H9 (cell line): Measurements from ENCODE around the gene TXNDC5. TPM values are rescaled to one million over a fixed set of nuclear protein-coding genes. Genes with fewer than 3 reads are reported as not detected.

Source experiments
- DNase-seq: peaks from one replicate; pipeline ENCODE4 v3.0.0-alpha.2; 2017
- H2AFZ ChIP-seq: one replicate; pipeline ENCODE4 v1.6.1; 2013; ENCODE audit warnings: mild to moderate bottlenecking, low read length, control low read depth, moderate library complexity
- H2AK5ac ChIP-seq: 2 replicates; pipeline ENCODE4 v1.6.1; 2013; ENCODE audit warnings: low read length, control low read depth, mixed read lengths; ENCODE audit not compliant: insufficient read length
- H2BK120ac ChIP-seq: one replicate; pipeline ENCODE4 v1.6.1; 2013; ENCODE audit warnings: low read depth, mild to moderate bottlenecking, low read length, control low read depth, inconsistent platforms; ENCODE audit not compliant: poor library complexity, severe bottlenecking
- H2BK12ac ChIP-seq: 2 replicates; pipeline ENCODE4 v1.6.1; 2013; ENCODE audit warnings: low read length, control low read depth, mixed read lengths, low read depth; ENCODE audit not compliant: insufficient read length
- H2BK15ac ChIP-seq: 2 replicates; pipeline ENCODE4 v1.6.1; 2013; ENCODE audit warnings: low read depth, low read length, control low read depth
- H2BK20ac ChIP-seq: one replicate; pipeline ENCODE4 v1.6.1; 2013; ENCODE audit warnings: low read depth, mild to moderate bottlenecking, low read length, control low read depth, inconsistent platforms; ENCODE audit not compliant: poor library complexity, severe bottlenecking
- H2BK5ac ChIP-seq: 2 replicates; pipeline ENCODE4 v1.6.1; 2013; ENCODE audit warnings: low read length, control low read depth, mixed read lengths; ENCODE audit not compliant: insufficient read length
- H3K14ac ChIP-seq: 2 replicates; pipeline ENCODE4 v1.6.1; 2013; ENCODE audit warnings: low read length, control low read depth; ENCODE audit not compliant: insufficient read depth
- H3K18ac ChIP-seq: 2 replicates; pipeline ENCODE4 v1.6.1; 2013; ENCODE audit warnings: low read depth, mild to moderate bottlenecking, mixed read lengths, low read length, control low read depth; ENCODE audit not compliant: insufficient read length
- H3K23ac ChIP-seq: 2 replicates; pipeline ENCODE4 v1.6.1; 2013; ENCODE audit warnings: low read length, control low read depth, mixed read lengths, low read depth; ENCODE audit not compliant: insufficient read length
- H3K23me2 ChIP-seq: 2 replicates; pipeline ENCODE4 v1.6.1; 2013; ENCODE audit warnings: low read depth, mild to moderate bottlenecking, mixed read lengths, low read length, control low read depth; ENCODE audit not compliant: insufficient read length, poor library complexity, severe bottlenecking
- H3K27ac ChIP-seq: 2 replicates; pipeline ENCODE4 v1.5.1; 2013; ENCODE audit warnings: low read length, control low read depth, mixed read lengths, low read depth; ENCODE audit not compliant: insufficient read length
- H3K27me3 ChIP-seq: 2 replicates; pipeline ENCODE4 v1.6.1; 2013; ENCODE audit warnings: low read length, control low read depth, inconsistent platforms; ENCODE audit not compliant: insufficient read depth
- H3K4ac ChIP-seq: 2 replicates; pipeline ENCODE4 v1.6.1; 2013; ENCODE audit warnings: low read depth, mild to moderate bottlenecking, control low read depth, inconsistent platforms, low read length, moderate library complexity
- H3K4me1 ChIP-seq: 2 replicates; pipeline ENCODE4 v1.6.1; 2013; ENCODE audit warnings: low read length, control low read depth, inconsistent platforms; ENCODE audit not compliant: insufficient read depth
- H3K4me2 ChIP-seq: 2 replicates; pipeline ENCODE4 v1.6.1; 2013; ENCODE audit warnings: low read length, control low read depth, mixed read lengths; ENCODE audit not compliant: insufficient read length, insufficient read depth
- H3K56ac ChIP-seq: 2 replicates; pipeline ENCODE4 v1.6.1; 2013; ENCODE audit warnings: low read depth, mild to moderate bottlenecking, mixed read lengths, low read length, control low read depth; ENCODE audit not compliant: insufficient read length
- H3K79me1 ChIP-seq: 2 replicates; pipeline ENCODE4 v1.6.1; 2013; ENCODE audit warnings: low read depth, mild to moderate bottlenecking, moderate library complexity, low read length, control low read depth, inconsistent platforms; ENCODE audit not compliant: insufficient read depth, poor library complexity, severe bottlenecking
- H3K79me2 ChIP-seq: 2 replicates; pipeline ENCODE4 v1.6.1; 2013; ENCODE audit warnings: low read length, control low read depth, inconsistent platforms; ENCODE audit not compliant: insufficient read depth
- H3K9ac ChIP-seq: 2 replicates; pipeline ENCODE4 v1.6.1; 2013; ENCODE audit warnings: low read length, control low read depth, mixed read lengths; ENCODE audit not compliant: insufficient read length; ENCODE audit errors: extremely low read depth
- H3K9me3 ChIP-seq: one replicate; pipeline ENCODE4 v1.6.1; 2013; ENCODE audit warnings: low read depth, low read length, inconsistent platforms; ENCODE audit not compliant: control insufficient read depth
- H3T11ph ChIP-seq: one replicate; pipeline ENCODE4 v1.6.1; 2013; ENCODE audit warnings: mild to moderate bottlenecking, low read length, control low read depth, inconsistent platforms
- H4K20me1 ChIP-seq: one replicate; pipeline ENCODE4 v1.6.1; 2013; ENCODE audit not compliant: control insufficient read depth, insufficient read length, insufficient read depth
- H4K5ac ChIP-seq: 2 replicates; pipeline ENCODE4 v1.6.1; 2013; ENCODE audit warnings: low read depth, mild to moderate bottlenecking, mixed read lengths, low read length, control low read depth; ENCODE audit not compliant: insufficient read length
- H4K8ac ChIP-seq: replicated peaks from 2 replicates; pipeline ENCODE4 v1.6.1; 2013; ENCODE audit warnings: low read length, control low read depth, mixed read lengths, low read depth; ENCODE audit not compliant: insufficient read length
- H4K91ac ChIP-seq: 2 replicates; pipeline ENCODE4 v1.6.1; 2013; ENCODE audit warnings: low read depth, mild to moderate bottlenecking, moderate library complexity, mixed read lengths, low read length, control low read depth; ENCODE audit not compliant: insufficient read length
- H3K27ac Mint-ChIP-seq, 3 experiments: 2 replicates in 2 of 3; 3 replicates in 1 of 3; pipeline ENCODE4 v1.8.0; 2020 to 2021; ENCODE audit warnings: mixed read lengths in 3 of 3, mild to moderate bottlenecking in 1 of 3, moderate library complexity in 1 of 3
- H3K27me3 Mint-ChIP-seq: 2 replicates; pipeline ENCODE4 v1.8.0; 2021; ENCODE audit warnings: low read depth, mild to moderate bottlenecking, moderate library complexity, mixed read lengths
- H3K36me3 Mint-ChIP-seq, 3 experiments: 2 replicates in 2 of 3; 3 replicates in 1 of 3; pipeline ENCODE4 v1.8.0; 2020 to 2021; ENCODE audit warnings: low read depth in 3 of 3, mixed read lengths in 3 of 3; ENCODE audit not compliant: insufficient read depth in 1 of 3
- H3K4me1 Mint-ChIP-seq, 2 experiments: 2 replicates each; pipeline ENCODE4 v1.8.0; 2020; ENCODE audit warnings: mixed read lengths in 2 of 2
- H3K4me3 Mint-ChIP-seq, 2 experiments: 2 replicates in 1 of 2; 3 replicates in 1 of 2; pipeline ENCODE4 v1.8.0; 2020 to 2021; ENCODE audit warnings: mild to moderate bottlenecking in 2 of 2, mixed read lengths in 2 of 2, moderate library complexity in 1 of 2
- H3K9me3 Mint-ChIP-seq, 2 experiments: 2 replicates in 1 of 2; 3 replicates in 1 of 2; pipeline ENCODE4 v1.8.0; 2020; ENCODE audit warnings: mild to moderate bottlenecking in 2 of 2, mixed read lengths in 2 of 2, moderate library complexity in 1 of 2
- CTCF ChIP-seq: fragments of 200-600 bp; sonication (generic); conservative IDR thresholded peaks from 3 replicates; pipeline ENCODE4 v1.8.0; 2021; ENCODE audit warnings: antibody characterized with exemption, mild to moderate bottlenecking
- WGBS: extraction: QIAGEN DNeasy Blood & Tissue Kit; methylation state at CpG from one replicate; pipeline ENCODE4 v1.1.7; 2013; ENCODE audit warnings: missing lambda C conversion rate, low lambda C conversion rate, mixed read lengths; ENCODE audit not compliant: insufficient read length; ENCODE audit errors: extremely low coverage; 5-methylcytosine and 5-hydroxymethylcytosine counted together
- total RNA-seq: library from RNA; stranded (reverse); gene quantifications from 2 replicates; pipeline ENCODE4 v1.2.1, GENCODE V29; 2021

The TXNDC5 gene
- total RNA-seq, 1 experiment from 2014 or later, result 130 TPM

GRCh38 chr6:7939184-7939863, 28.7 kb upstream of the TXNDC5 start:
- Mint-ChIP-seq H3K27me3 (no peaks in the 10 kb centered on the region; the same call in 1 of the 2 replicates), H3K36me3 (no peaks in the 10 kb centered on the region), H3K9me3 (no peaks in the 10 kb centered on the region; a peak in 1 of 5 replicates), H3K27ac (no peak overlapping the region), H3K4me3 (no peak overlapping the region), H3K4me1 (no peaks in the 10 kb centered on the region)
- no CpG with 5 or more reads among the region's 11 CpGs for WGBS
- H2BK15ac ChIP-seq, result no peak overlapping the region
- no peak overlapping the region for H4K5ac ChIP-seq
- no peaks in the 10 kb centered on the region for H3K79me1 ChIP-seq
- H3K23me2 ChIP-seq, result no peaks in the 10 kb centered on the region
- H3K79me2 ChIP-seq, result no peaks in the 10 kb centered on the region
- no peak overlapping the region for H3K27ac ChIP-seq
- no peaks in the 10 kb centered on the region for H4K20me1 ChIP-seq
- no peak overlapping the region for H3K14ac ChIP-seq
- H2BK20ac ChIP-seq, result no peak overlapping the region
- H2BK5ac ChIP-seq, result no peak overlapping the region
- H2AFZ ChIP-seq, result no peak overlapping the region
- no peak overlapping the region for H3K18ac ChIP-seq
- no peak overlapping the region for H2BK12ac ChIP-seq
- no peak overlapping the region for H3K4me2 ChIP-seq
- H3K4me1 ChIP-seq, result no peaks in the 10 kb centered on the region
- H3T11ph ChIP-seq, result no peak overlapping the region
- no peak overlapping the region for H2AK5ac ChIP-seq
- H3K27me3 ChIP-seq, result no peaks in the 10 kb centered on the region
- no peak overlapping the region for H3K56ac ChIP-seq
- no peak for DNase-seq
- no peak overlapping the region for H4K8ac ChIP-seq
- no peak overlapping the region for H2BK120ac ChIP-seq
- no peak overlapping the region for H3K4ac ChIP-seq
- H3K9me3 ChIP-seq, result no peaks in the 10 kb centered on the region
- no peak for TF ChIP-seq CTCF
- no peak overlapping the region for H3K23ac ChIP-seq
- H4K91ac ChIP-seq, result no peak overlapping the region
- H3K9ac ChIP-seq, result no peak overlapping the region
